ENCODE results near the gene ATP8B3.
"Not testable (repeated sequence)": the region's sequence is repeated elsewhere in the genome, so short reads cannot be mapped to it uniquely, and the experiment has no call there.

ATP8B3 gene

DNA sequence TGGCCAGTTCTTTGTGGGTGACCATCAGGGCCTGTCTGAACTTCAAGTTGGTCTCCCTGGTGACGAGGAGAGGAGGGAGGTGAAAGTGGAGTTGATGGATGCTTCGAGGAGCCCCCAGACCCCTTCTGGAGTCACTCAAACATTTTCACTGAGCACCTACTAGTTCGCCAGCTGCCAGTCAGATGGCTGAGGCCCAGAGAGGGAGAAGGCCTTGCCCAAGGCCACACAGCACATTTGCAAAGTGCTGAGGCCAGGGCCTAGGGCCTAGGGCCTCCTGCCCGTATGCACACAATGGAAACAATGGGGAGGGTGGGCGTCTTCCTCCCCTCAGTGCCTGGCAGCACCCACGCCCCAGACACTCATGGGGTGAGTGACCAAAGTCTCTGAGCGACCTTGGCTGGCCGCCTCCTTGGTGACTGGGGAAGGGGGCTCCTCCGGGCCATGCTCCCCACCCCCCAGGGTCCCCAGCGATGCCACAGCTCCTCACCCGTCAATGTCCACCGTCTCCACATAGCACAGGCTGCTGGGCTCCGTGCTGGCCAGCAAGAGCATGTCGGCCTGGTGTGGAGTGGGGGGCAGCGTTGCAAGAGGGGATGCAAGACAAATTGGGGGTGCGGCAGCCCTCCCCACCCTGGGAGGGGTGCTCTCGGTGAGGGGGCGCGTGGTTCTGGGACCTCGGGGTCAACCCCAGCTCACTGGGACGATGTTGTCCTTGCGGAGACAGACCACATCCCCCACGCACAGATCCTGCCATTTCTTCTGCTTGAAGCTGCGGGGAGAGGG lies 6.5 kb downstream of the ATP8B3 start:
- FAIRE-seq (no peak), DNase-seq (ENCODE audit: insufficient read length, low spot score) (no peak)

DNA sequence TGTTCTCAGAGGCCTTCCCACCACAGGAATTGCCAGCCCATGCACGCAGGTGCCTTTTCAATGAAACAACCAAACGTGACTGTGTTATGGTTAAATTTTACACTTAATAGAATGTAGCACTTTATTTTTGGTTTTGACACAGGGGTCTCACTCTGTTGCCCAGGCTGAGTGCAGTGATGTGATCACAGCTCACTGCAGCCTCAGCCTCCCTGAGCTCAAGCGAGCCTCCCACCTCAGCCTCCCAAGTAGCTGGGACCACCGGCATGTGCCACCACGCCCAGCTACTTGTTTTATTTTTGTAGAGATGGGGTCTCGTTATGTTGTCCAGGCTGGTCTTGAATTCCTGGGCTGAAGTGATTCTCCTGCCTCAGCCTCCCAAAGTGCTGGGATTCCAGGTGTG lies 7.2 kb downstream of the ATP8B3 start:
- no peak for FAIRE-seq

DNA sequence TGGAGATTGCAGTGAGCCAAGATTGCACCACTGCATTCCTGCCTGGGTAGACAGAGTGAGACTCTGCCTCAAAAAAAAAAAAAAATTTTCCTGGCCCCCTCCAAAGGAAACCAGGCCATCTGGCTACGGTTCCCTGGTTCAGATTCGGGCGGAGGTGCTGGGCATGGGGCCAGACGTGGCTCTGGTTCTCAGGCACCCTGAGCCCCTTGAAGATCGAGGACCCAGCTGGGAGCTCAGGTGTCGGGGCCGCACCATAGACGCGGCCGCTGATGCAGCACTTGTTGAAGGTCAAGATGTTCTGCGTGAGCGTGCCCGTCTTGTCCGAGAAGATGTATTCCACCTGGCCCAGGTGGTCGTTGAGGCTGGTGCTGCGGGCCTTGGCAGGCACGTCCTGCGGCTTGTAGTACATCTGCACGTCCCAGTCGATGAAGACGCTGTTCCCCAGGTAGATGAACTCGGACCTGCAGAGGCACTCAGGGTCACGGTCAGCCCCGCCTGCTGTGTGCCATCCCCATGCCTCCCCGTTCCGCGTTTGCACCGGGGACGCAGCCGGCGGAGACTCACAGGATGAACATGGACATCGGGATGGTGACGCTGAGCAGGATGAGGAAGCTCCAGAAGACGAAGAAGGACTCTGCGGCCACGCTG lies 12.3 kb downstream of the ATP8B3 start:
- no peak for FAIRE-seq
- no peak for DNase-seq (ENCODE audit: insufficient read length, low spot score)

More for the DNA sequence above, 7.2 kb downstream of the ATP8B3 start:
- no peak for DNase-seq (ENCODE audit: insufficient read length, low spot score)

DNA sequence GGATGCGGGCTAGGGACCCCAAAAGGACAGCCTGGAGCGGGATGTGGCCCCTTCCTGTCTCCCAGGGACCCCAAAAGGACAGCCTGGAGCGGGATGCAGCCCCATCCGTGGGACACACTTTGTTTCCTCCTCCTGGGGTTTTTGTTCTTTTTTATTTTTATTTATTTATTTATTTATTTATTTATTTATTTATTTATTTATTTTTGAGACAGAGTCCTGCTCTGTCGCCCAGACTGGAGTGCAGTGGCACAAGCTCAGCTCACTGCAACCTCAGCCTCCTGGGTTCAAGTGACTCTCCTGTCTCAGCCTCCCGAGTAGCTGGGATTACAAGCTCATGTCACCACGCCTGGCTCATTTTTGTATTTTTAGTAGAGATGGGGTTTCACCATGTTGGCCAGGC lies 14.8 kb downstream of the ATP8B3 start:
- not testable (repeated sequence) for FAIRE-seq; DNase-seq (ENCODE audit: insufficient read length, low spot score)

DNA sequence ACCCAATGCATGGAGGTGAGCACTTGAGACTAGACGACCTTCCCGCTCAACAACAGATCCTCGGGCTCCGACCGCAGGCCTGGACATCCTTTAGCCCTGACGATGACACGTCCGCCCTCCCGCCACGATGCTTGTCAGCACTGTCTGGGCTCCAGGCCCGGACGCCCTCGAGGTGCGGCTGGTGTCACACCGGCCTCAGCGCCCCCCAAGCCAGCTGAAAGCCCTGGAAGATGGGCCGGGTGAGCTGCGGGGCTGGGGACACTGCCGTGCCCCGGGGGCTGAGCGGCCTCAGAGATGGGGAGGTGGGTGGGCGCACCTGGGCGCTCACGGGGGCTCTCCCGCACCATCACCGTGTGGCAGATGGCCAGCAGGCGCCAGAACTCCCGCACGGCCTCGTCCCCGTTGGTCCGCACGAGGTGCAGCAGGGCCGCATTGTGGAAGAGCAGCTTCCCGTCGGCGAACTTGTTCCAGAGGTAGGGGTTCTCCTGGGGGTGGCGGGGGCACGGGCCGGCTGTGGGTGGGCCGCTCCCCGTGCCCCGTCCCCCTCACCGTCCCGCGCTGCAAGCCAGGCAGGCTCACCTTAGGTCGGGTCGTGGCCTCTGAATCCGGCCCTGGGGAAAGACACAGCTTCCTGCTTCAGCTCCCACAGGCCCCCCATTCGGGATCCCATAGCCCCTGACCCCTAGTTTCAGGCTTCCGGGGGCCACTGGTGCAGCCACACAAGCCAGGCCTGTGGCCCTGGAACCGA lies 15.5 kb downstream of the ATP8B3 start:
- DNase-seq (ENCODE audit: insufficient read length, low spot score) = no peak
- FAIRE-seq = no peak

DNA sequence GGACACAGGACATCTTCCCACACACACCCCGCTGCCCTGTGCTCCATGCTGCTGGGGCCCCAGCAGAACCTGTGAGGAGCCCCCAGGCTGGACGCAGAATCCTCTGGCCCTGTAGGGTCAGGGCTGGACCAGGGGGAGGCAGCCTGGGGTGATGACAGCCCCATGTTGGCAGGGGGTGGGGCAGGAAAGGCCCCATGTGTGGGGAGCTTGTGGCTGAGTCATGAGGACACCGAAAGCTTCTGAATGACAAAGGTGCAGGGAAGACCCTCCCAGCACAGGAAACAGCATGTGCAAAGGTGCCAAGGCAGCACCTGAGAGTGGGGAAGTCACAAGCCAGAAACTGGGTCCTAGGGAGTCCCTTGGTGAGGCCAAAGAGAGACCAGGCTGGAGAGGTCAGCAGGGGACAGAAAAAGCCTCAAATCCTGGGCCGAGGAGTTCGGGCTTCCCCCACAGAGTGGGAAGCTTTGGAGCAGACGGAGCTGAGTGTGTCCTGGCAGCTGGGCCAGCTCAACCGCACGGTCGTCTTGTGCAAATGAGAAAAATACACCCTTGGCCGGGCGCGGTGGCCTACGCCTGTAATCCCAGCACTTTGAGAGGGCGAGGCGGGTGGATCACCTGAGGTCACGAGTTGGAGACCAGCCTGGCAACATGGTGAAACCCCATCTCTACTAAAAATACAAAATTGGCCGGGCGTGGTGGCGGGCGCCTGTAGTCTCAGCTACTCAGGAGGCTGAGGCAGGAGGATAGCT lies 17.5 kb downstream of the ATP8B3 start:
- DNase-seq (ENCODE audit: insufficient read length, low spot score) (no peak), FAIRE-seq (no peak)

DNA sequence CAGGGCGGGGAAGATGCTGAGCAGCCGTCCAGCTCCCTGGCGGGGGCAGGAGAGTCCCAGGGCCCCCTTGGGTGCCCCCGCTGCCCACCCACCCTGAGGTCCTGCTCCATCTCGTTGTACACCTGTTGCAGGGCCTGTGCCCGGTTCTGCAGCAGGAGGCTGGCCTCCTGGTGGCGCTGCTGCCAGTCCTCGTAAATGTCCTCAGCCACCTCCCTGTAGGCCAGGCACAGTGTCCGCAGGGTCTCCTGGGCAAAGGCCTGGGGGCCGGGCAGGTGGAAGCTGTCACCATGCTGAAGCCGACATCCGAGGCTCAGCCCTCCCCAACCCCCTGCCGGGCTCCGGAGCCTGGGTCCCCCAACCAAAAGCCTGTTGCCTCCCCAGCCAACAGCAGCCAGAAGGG lies 20.2 kb downstream of the ATP8B3 start:
- FAIRE-seq = no peak
- DNase-seq (ENCODE audit: insufficient read length, low spot score) = no peak

DNA sequence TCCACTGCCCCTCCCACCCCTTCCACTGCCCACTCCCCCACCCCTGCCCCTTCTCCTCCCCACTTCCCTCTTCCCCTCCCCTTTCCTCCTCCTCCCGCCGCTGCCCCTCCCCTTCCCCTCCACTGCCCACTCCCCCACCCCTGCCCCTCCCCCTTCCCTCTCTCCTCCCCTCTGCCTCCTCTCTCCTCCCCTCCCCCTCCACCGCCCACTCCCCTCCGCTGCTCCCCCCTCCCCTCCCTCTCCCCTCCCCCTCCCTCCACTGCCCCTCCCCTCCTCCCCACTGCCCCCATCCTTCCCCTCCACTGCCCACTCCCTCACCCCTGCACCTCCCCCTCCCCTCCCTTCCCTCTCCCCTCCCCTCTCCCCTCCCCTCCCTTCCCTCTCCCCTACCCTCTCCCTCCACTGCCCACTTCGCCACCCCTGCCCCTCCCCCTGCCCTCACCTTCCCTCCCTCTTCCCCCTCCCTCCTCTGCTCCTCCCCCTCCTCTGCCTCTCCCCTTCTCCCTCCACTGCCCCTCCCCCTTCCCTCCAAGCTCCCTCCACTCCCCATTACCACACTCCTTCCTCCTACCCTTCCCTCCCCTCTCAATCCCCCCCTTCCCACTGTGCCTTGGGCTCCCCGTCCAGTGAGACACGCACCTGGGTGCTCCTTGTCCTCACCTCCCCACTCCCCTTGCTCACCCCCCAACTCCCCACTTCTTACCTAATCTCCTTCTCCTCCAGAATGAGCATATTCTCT lies 21.9 kb downstream of the ATP8B3 start:
- FAIRE-seq (no peak), DNase-seq (ENCODE audit: insufficient read length, low spot score) (no peak)

DNA sequence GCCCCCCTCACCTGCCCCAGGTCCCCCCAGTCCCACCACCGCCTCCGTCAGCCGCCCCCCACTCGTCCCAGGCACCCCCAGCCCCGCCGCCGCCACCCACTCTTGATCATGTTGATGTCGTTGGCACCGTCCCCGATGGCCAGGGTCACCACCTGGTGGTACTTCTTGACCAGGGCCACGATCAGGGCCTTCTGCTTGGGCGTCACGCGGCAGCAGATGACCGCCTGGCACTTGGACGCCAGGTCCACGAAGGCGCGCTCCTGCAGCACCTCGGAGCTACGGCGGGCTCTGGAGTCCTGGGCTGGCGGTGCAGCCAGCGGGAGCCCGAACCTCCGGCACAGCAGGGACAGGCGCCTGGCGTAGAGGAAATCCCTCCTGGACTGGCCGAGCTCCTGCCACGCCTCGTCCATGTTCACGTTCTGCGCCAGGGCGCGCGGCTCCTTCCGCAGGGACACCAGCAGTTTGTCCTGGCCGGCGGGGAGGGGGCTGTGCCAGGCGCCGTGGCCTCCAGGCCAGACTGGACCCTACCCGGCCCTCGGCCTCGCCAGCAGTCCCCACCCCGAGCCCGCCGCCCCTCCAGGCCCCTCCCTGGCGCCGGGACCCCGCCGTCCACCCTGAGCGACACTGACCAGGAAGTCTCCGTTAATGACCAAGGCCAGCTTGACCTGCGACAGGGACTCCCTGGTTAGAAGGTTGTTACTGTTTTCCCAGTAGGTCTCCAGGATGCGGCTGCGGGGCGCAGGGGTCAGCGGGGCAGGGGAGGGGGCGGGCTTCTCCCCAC lies 22.6 kb downstream of the ATP8B3 start:
- FAIRE-seq (no peak), DNase-seq (ENCODE audit: insufficient read length, low spot score) (no peak)

DNA sequence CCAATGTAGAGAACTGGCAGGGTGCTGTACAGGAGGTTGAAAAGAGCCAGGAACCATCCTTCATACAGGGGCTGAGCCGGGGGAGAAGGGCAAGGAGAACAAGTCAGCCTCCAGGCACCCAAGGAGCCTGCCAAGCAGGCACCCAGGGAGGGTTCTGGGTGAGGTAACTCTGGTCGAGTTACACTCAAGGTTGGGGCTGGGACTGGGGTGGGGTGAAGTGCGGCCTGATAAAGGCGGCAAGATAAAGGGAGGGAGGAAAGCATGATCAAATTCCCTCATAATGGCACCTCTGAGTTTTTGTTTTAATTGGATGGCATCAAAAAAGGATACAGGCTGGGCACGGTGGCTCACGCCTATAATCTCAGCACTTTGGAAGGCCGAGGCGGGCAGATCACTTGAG lies 25.0 kb downstream of the ATP8B3 start:
- FAIRE-seq (no peak), DNase-seq (ENCODE audit: insufficient read length, low spot score) (no peak)

DNA sequence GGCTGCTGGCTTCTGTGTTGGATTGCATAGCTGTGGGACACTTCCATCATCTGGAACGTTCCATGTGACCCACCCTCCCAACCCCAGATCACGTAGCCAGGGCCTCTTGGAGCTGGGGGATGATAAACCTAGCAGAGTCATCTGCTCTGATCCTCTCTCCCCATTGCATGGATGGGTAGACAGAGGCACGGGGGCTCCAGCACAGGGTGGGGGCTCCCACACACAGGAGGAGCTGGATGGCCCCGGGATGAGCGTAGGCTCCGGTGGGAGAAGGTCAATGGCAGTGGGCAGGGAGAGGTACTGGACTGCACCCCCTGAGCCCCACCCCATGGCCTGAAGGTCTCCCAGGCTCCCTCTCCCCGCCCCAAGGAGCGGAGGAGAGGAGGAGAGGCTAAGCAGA lies 25.4 kb downstream of the ATP8B3 start:
- FAIRE-seq (no peak), DNase-seq (ENCODE audit: insufficient read length, low spot score) (no peak)

DNA sequence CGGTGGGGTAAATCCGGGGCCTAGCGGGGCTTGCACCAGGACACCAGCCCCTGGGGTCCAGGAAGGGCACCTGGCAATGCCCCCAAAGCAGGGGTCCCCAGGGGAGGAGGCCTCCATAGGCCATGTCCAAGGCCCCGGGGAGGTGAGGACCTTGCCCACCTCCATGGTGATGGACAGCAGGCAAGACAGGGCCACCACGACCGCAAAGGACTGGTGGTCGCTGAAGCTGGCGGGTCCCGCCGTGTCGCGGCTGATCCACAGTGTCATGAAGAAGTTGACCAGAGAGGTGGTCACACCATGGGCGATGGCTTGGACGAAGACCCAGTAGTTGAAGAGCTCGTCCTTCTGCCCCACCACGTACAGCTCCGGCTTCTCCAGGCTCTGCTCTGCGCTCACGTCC lies 26.8 kb downstream of the ATP8B3 start:
- DNase-seq (ENCODE audit: insufficient read length, low spot score) (no peak), FAIRE-seq (no peak)

DNA sequence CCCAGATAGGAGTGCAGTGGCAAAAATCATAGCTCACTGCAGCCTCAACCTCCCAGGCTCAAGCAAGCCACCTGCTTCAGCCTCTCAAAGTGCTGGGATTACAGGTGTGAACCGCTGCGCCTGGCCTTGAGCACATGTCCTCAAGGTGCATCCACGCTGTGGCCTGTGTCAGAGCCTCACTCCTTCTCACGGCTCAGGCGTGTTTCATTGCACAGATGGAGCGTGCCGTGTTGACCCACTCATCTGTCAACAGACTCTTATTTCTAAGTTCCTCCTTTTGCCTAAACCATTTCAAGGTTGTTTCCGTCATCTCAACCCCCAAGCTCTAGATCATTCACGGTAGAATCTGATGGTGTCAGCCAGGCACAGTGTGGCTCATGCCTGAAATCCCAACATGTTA lies 28.2 kb downstream of the ATP8B3 start:
- DNase-seq (ENCODE audit: insufficient read length, low spot score) (no peak), FAIRE-seq (no peak)

DNA sequence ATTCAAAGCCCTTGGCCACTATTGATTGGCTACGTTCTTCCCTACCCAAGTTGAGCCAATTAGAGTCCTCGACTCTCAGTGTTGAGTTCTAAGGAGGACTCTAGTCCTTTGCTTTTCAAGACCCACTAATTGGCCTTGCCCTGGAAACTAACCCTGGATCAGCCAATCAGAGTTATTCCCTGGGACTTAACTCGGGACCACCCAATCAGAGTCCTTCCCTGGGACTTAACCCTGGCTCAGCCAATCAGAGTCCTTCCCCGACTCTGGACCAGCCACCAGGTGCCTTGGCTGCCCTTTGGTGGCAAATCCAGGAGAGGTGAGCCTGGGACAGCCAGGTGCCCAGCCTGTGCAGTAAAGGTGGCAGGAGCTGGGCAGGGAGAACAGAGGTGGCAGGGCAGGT lies 28.7 kb downstream of the ATP8B3 start:
- DNase-seq (ENCODE audit: insufficient read length, low spot score) (no peak), FAIRE-seq (no peak)

DNA sequence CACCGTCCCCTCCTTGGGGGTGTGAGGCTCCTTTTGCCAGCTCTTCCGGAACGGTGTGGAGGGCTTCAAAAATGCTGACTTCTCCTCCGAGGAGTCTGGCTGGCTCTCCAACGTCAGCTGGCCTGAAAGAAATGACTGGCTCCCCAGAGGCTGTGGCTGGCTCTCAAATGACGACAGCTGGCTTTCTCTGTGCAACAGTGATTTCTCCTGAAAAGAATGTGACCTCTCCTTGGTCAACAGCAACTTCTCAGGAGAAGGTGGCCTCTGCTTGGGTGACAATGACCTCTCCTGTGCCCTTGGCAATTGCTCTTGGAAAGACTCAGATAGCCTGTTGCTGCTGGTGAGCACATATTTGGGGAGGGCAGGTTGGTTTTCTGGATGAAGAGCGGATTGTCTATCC lies 29.6 kb downstream of the ATP8B3 start:
- FAIRE-seq (no peak), DNase-seq (ENCODE audit: insufficient read length, low spot score) (no peak)

DNA sequence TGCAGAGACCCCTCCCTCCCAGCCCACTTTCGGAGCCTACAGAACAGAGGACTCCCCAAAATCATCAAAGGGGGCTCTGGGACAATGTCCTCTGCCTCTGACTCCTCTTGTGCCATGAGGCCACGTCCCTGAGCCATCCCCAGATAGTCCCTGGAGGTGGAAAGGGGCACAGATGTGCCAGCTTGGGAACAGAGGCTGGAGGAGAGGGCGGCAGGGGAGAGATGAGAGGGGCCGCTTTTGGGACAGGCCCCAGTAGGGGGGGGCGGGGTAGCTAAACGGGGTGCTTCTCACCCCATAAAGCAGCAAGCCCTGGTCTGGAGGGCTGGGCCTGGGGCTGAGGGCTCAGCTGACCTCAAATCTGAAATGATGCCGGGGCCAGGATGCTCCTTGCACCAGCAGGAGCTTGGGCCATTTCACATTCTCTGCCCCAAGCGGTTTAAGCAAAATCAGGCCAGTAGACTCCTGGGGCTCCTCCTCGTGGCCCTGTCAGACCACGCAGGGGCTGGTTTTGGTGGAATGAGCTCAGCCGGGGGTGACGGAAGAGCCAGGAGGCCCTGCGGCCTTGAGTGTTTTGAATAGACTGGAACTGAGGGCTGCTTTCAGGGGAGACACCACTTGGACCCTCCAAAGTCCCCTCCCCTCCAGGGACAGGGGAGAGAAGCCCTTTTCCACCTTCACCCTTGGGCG lies 31.7 kb downstream of the ATP8B3 start:
- no peak for FAIRE-seq
- no peak for DNase-seq (ENCODE audit: insufficient read length, low spot score)

DNA sequence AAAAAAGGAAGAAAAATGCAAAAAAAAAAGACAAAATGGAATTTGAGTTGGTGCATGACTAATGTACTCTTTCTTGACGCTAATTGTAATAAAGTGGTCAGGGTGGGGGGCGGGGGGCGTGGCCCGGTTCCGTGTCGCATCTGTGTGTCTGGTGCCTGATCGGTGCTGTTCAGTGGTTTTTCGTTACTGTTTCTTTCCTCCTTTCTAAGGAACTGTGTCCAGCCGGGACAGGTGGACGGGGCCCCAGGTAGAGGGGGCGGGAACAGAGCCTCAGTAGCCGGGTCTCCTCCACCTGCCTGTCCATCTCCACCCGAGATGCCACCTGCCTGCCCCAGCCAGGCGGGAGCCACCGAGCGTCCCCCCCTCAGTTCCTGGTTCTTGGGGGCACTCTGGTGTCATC lies 32.5 kb downstream of the ATP8B3 start:
- FAIRE-seq (no peak), DNase-seq (ENCODE audit: insufficient read length, low spot score) (no peak)

DNA sequence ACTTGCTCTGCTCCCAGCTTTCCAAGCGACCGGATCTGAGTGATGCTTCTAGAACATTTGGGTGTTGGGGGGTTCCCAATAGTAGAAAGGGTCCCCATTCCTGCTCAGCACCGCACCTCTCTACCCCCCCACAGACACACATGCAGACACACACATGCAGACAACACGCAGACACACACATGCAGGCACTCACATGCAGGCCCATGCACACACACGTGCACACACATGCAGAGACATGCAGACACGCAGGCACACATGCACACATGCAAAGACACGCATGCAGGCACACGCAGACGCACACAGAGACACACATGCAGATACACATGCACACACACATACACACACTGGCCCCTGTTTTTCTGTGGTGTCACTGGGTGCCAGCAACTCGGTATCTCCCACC lies 34.9 kb downstream of the ATP8B3 start:
- DNase-seq (ENCODE audit: insufficient read length, low spot score) = no peak
- FAIRE-seq = no peak

DNA sequence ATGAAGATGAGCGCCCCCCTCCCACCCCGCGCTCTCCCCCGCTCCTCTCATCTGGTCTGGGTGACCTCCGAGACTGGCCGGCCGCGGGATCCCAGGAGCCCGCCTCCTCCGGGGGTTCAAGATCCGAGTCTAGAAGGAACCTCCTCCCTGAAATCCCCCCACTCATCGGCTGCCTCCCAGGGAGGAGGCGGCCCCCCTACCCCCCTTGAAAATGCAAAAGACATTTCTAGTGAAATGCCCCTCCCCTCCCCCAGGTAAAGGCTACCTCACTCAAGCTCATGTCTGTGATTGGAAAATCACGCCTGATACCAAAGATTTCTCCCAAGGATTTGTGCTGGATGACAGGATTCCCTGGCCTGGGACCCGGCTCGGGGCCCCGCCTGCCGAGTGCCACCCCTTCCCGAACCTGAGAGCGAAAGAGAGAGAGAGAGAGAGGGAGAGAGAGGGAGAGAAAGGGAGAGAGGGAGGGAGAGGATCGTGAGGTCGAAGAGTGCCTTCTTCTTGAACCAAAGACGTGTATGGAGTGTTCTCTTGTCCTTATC lies 35.4 kb downstream of the ATP8B3 start:
- FAIRE-seq (no peak), DNase-seq (ENCODE audit: insufficient read length, low spot score) (no peak)
